Endometrium (tissue), 2 donors: ENCODE results near the gene ALX4.

Source experiments
- FAIRE-seq: peaks from 2 replicates; lab custom pipeline; 2012; peaks lifted over from hg19 to GRCh38; lab: Jason Lieb, UNC
- donor health status: control.
- donor health status: control.

Gene ALX4

GRCh38 chr11:44309478-44310205, at the start of gene ALX4:
Gene ALX4 (minus strand): TSS chr11:44310139. CDS start chr11:44310062, 77 bp downstream.
- FAIRE-seq, result no peak

- no peak for FAIRE-seq
These were observed 49.2 kb upstream of the ALX4 start for GRCh38 chr11:44359162-44359561.

- FAIRE-seq, result no peak
These were observed 48.8 kb upstream of the ALX4 start for GRCh38 chr11:44358713-44359112.

GRCh38 chr11:44357711-44358110, 47.8 kb upstream of the ALX4 start:
- FAIRE-seq, result no peak

GRCh38 chr11:44356351-44356750, 46.4 kb upstream of the ALX4 start:
- no peak for FAIRE-seq

- FAIRE-seq, result no peak
These were observed 42.1 kb upstream of the ALX4 start for GRCh38 chr11:44351898-44352498.

- no peak for FAIRE-seq
These were observed 41.2 kb upstream of the ALX4 start for GRCh38 chr11:44351006-44351660.

GRCh38 chr11:44349328-44349727, 39.4 kb upstream of the ALX4 start:
- no peak for FAIRE-seq

- no peak for FAIRE-seq
These were observed 38.8 kb upstream of the ALX4 start for GRCh38 chr11:44348721-44349120.

GRCh38 chr11:44348114-44348513, 38.2 kb upstream of the ALX4 start:
- FAIRE-seq, result no peak

- FAIRE-seq, result no peak
These were observed 37.6 kb upstream of the ALX4 start for GRCh38 chr11:44347538-44347937.

- FAIRE-seq, result no peak
These were observed 37.0 kb upstream of the ALX4 start for GRCh38 chr11:44346983-44347382.

GRCh38 chr11:44345781-44346180, 35.8 kb upstream of the ALX4 start:
- FAIRE-seq, result no peak

- no peak for FAIRE-seq
These were observed 35.0 kb upstream of the ALX4 start for GRCh38 chr11:44344921-44345320.

GRCh38 chr11:44344423-44344820, 34.5 kb upstream of the ALX4 start:
- FAIRE-seq, result no peak

GRCh38 chr11:44343778-44344422, 34.0 kb upstream of the ALX4 start:
- no peak for FAIRE-seq

GRCh38 chr11:44342616-44343015, 32.7 kb upstream of the ALX4 start:
- FAIRE-seq, result no peak

- FAIRE-seq, result no peak
These were observed 30.7 kb upstream of the ALX4 start for GRCh38 chr11:44340656-44341055.

GRCh38 chr11:44339530-44339883, 29.6 kb upstream of the ALX4 start:
- FAIRE-seq, result no peak

GRCh38 chr11:44338698-44339529, 29.0 kb upstream of the ALX4 start:
- no peak for FAIRE-seq

- no peak for FAIRE-seq
These were observed 28.1 kb upstream of the ALX4 start for GRCh38 chr11:44338026-44338425.

GRCh38 chr11:44335919-44336318, 26.0 kb upstream of the ALX4 start:
- no peak for FAIRE-seq
